ENCODE measurements around the gene ADISSP.
A peak's percentile ranks its signal among the peaks of the same experiment; 100 is the strongest.

The ADISSP gene

GRCh38 chr20:3753501-3754275, 13.9 kb downstream of the ADISSP start:
- no peak for DNase-seq

- DNase-seq, result peak; percentile 64
Measured at GRCh38 chr20:3753098-3753497, 14.5 kb downstream of the ADISSP start.

- no peak for DNase-seq
Measured at GRCh38 chr20:3752386-3752759, 15.2 kb downstream of the ADISSP start.

- DNase-seq, result no peak
Measured at GRCh38 chr20:3751675-3752385, 15.7 kb downstream of the ADISSP start.

DNA sequence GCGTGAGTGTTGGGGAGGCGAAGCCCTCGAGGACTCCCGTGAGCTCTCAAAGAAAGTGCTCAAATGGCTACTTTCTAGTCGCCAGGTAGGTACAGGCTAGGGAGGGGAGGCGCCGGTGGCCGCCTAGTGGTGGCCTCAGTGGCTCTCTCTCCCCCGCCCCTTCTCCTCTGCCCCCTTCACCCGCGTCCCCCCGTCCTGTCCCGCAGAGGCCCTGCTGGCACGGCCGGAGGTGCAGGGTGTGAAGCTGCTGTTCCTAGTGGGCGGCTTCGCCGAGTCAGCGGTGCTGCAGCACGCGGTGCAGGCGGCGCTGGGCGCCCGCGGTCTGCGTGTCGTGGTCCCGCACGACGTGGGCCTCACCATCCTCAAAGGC, 16.3 kb downstream of the ADISSP start:
- no peak for DNase-seq

DNA sequence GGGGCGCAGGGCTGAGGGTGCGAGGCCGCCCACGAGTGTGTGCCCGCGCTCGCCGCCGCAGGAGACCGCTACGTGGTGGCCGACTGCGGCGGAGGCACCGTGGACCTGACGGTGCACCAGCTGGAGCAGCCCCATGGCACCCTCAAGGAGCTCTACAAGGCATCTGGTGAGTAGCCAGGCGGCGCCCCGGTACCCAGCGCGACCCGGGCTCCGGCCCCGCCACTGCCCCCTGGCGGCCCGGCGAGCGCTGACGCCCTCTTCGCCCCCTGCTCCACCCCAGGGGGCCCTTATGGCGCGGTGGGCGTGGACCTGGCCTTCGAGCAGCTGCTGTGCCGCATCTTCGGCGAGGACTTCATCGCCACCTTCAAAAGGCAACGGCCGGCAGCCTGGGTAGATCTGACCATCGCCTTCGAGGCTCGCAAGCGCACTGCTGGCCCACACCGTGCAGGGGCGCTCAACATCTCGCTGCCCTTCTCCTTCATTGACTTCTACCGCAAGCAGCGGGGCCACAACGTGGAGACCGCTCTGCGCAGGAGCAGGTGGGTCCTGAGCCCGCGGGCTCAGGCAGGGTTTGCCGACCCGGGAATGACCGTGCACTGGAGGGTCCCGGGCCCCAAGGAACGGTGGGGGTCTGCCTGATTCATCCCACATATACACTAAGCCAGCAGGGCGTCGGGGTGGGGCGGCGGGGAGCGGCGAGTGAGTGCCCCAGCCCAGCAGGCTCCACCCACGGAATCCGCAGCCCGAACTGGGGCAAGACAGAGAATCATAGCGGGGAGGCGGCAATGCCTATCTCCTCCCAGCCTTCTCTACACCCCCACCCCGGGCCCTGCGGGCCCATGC, 17.6 kb downstream of the ADISSP start:
- no peak for DNase-seq

DNA sequence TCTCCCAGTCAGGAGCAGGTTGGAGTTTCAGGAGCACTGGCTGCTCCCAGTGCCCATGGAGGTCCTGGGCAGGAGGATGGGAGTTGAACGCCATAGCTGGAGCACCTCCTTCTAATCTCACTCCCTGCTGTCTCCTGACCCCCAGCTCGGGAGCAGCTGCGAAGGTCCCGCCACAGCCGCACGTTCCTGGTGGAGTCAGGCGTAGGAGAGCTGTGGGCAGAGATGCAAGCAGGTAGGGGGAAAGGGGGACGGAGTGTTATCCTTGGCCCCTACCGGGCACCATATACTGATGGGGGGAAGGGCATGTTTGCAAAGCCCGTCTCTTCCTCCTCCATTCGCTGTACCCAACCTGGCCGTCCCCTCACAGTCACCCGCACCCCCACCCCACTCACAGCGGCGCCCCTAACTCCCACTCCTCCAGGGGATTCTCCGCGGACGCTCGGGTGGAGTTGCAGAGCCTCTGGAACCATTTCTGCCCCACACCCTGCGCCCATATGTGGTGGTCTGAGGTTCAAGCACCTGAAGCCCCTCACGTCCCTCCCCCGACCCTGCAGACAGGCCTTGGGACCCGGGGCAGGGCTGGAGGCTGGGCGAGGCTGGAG, 18.4 kb downstream of the ADISSP start:
- DNase-seq, result no peak

DNA sequence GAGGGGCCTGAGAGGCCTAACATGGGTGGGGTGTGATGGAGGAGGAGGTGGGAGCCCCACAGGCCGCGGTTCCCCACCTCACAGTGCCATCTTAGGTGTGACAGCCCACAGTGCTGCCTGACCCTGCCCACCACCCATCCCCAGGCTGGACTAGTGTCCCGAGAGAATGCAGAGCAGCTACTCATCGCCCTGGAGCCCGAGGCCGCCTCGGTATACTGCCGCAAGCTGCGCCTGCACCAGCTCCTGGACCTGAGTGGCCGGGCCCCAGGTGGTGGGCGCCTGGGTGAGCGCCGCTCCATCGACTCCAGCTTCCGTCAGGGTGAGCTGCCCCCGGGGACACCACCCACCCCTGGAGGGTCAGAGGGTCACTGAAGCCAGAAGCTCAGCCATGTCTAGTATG, 19.5 kb downstream of the ADISSP start:
- DNase-seq, result no peak

DNA sequence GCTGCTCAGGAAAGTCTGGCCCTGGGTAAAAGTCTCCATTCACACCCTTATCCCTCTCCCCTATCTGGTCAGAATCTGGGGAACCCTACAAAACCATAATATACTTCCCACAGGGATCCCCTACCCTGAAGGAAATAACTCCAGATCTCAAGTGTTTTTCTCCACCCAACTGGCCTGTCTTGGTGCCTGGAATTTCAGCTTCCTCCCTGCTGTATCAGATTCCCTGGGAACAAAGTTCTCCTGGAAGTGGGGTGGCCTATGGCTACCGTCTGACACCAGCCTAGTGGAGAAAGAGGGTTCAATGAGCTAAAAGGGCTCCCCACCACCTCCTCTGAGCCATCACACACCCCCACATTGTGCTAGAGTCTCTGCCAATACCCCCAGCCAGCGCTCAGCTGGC, 20.1 kb downstream of the ADISSP start:
- DNase-seq, result no peak

DNA sequence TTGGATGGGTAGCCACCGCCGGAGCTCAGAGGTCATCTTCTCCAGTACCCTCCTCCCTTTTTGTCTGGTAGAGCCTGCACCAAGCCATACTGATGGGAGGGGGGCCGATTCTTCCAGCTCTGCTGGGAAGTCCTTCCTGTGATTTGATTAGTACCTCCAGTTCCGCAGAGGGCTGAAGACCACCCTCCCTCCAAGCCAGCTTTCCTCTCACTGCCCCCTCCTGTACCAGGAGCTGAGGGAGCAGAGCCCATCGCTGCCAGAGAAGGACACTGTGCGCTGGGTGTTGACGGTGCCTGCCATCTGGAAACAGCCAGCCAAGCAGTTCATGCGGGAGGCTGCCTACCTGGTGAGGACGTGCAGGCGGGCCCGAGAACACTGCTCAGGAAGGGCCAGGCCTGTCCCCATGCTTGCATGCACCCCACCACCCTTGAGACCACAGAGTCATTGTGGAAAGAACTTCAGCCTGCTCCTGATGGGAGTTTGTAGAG, 21.8 kb downstream of the ADISSP start:
- DNase-seq, result no peak

DNA sequence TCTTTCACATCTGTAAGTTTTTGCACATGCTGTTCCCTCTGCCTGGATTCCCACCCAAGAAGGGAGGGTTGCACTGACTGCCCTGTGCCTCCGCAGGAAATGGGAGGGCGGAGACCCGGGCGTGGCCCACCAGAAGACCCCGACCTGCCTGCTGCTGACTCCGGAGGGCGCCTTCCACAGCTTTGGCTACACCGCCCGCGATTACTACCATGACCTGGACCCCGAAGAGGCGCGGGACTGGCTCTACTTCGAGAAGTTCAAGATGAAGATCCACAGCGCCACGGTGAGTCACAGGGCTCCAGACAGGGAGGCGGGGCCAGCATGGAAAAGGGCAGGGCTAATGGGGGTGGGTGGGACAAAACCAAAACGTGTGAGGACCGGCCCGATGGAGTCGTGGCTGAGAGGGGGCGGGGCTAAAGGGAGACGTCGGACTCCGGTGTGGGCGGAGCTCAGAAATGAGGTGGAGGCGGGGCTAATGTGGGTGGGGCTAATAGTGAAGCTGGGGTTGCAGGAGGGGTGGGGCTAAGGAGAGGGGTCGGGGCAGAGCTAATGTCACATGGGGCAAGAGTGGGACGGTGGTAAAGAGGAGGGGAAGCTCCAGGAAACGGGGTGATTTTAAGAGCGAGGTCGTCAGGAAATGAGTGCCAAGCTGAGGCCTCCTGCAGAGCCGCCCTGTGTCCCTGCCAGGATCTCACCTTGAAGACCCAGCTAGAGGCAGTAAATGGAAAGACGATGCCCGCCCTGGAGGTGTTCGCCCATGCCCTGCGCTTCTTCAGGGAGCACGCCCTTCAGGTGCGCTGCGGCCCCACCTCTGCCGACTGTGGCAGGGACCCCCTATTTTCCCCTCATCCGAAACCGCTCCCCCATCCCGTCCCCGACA, 22.5 kb downstream of the ADISSP start:
- no peak for DNase-seq

DNA sequence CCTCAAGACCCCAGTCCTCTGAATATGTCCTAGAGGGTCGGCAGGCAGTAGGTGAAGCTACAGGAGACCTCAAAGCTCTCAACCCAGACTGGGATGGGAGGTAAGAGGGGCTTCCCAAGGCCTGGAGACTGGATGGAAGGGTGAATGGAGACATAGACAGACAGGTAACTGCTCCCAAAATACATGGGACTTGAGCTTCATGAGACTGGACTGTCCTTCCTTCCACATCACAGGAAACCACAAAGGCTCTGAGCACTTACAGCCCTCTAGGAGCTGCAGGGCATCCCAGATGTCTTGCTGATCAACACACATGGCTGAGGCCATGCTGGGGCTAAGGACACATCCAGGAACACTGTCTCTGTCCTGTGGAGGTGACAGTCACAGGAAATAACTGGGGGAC, 23.5 kb downstream of the ADISSP start:
- no peak for DNase-seq

DNA sequence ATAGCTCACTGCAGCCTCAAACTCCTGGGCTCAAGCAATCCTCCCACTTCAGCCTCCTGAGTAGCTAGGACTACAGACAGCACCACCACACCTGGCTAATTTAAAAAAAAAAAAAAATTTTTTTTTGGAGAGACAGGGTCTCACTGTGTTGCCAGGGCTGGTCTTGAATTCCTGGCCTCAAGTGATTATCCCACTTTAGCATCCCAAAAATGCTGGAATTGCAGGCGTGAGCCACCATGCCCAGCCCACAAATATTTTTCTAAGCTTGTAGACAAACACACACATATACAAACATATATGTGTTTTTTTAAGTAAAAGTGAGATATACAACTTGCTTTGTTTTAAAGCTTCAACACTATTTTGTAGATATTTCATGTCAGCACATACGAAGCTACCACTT, 24.3 kb downstream of the ADISSP start:
- DNase-seq, result peak; percentile 22

- no peak for DNase-seq
Measured at GRCh38 chr20:3741836-3742458, 25.6 kb downstream of the ADISSP start.

DNA sequence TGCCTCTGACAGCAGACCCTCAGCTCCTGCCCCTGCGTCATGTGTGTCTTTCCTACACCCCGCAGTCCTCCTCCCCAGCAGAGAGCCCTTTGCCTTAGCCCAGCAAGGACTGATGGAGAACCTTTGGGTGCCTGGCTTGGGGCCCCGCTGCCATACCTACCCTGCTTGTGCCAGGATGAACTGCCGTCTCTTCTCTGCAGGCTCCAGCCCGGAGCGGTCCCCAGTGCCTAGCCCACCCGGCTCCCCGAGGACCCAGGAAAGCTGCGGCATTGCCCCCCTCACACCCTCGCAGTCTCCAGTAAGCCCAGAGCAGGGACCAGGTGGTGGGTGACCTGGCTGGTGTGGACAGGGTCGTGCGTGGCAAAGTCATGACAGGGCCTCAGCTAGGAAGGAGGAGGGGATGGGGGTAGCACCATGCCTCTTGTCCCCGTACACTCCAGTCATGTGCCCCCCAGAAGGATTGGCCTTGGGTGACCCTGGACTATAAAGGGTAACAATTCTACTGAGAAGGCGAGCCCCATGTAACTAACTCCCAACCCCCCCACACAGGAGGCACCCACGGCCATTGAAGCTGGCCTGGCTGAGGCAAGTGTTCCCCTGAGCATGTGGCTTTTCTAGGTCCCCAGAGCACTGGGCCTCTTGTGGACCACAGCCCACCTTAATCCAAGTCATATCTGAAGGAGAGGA, 26.8 kb downstream of the ADISSP start:
- no peak for DNase-seq

GRCh38 chr20:3739926-3740451, 27.6 kb downstream of the ADISSP start:
- DNase-seq, result no peak

DNA sequence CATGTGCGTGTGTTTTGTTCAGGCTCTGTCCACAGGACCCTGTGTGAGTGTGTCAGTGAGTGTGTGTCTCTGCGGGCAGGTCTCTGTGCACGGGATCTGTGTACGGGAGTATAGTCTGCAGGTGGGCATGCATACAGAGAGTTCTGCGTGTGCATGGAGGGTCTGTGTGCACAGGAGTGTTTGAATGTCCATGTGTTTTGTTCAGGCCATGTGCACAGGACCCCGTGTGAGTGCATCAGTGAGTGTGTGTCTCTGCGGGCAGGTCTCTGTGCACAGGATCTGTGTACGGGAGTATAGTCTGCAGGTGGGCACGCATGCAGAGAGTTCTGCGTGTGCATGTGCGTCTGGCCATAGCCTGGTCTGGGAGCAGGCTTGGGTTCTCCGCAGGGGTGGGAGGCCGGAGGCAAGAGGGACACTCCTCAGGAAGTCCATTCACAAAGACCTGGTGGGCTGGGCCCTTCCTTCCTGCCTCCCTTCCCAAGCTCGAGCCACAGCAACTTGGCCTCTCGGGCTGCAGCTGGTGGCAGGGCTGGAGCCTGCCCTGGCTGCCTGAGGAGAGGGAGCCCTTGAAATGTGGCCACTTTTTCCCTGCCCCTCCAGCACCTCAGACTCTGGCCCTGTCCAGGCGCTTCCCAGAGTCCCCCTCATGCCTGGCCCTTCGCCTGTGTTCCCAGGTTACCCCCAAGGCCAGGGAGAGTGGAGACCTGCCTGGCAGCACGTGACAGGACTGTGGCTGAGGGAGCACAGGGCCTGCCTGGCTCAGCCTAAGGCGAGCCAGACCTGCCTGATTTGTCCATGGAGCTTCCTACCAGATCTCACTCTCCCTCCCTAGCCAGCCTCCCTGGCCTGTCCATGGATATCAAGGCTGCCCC, 28.3 kb downstream of the ADISSP start:
- DNase-seq, result no peak

DNA sequence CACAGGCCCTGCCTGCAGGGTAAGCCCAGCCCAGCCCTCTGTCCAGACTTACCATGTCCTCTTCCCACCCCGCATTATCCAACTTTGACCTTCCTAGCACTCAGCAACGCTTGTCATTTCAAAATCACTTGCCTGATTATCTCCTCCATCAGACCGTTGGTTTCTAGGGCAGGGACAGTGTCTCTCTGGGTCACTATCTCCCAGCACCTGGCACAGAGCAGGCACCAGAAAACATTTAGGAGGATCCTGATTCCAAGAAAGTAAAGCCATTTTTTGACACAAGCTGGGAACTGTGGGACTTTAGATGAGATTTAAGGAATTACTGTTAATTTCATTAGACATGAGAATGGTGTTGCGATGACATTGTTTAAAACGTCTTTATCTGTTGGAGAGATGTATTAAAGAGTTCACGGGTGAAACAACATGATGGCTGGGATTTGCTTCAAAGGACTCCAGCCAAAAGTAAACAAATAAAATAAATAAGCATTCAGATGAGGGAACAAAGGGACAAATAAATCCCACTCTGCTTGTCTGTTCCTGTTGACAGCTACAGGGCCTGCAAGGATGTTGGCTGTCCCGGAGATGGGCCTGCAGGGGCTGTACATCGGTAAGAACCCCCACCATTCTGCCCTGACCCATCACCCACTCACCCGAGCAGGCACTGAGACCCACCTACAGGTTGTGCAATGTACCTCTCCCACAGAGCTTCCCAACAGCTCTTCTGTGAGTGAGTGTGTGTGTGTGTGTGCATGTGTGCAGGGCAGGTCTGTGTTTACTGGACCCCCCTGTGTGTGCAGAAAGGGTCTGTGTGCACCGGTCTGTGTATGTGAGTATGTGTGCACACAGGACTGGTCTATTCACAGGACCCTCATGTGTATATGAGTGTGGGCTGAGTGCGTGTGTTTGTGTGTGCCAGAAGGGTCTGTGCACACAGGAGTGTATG, 29.2 kb downstream of the ADISSP start:
- no peak for DNase-seq

Measured in fibroblast of skin of scalp (primary cell).